ENCODE results near the gene CPVL. TPM values are rescaled to one million over a fixed set of nuclear protein-coding genes. Genes with fewer than 3 reads are reported as not detected.

The CPVL gene
- total and polyA plus RNA-seq, 8 donors = 1.6 to 25.6 (median 2.9) TPM

DNA sequence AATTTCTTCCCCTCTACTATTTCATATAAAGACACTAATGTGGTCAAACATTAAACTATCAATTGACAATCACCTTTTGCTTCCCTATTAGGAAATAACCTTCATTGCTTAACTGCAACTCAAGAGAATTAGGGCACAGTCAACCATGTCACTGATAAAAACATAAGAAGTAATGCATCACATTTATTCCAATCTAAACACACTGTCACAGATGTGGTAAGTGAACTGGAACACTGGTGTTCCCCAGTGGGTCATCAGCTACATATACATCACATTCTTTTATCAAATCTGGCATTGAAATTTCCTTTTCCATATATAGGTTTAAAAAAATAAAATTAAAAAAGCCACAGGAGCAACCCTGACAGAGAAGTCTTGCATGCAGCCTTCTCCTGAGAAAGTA is 191.9 kb downstream of the CPVL start:
- ATAC-seq (no peak), FAIRE-seq (no peak), DNase-seq (no peak)
- intact Hi-C loops (cut with DNase I) = loop anchor here in 1 of 3 donors (10.0 kb wide), 1 partner anchor 150 kb away; no protein-coding TSS in a partner anchor
- H3K4me3 ChIP-seq = no peak overlapping the region
- H3K9me3 ChIP-seq = no peaks in the 10 kb centered on the region
- no peak overlapping the region for H3K27ac ChIP-seq
- no peaks in the 10 kb centered on the region for H3K36me3 ChIP-seq
- peaks cover 0 to 6% (median 5%) of the 10 kb centered on the region in 3 donors for H3K4me1 ChIP-seq
- no peaks in the 10 kb centered on the region for H3K27me3 ChIP-seq
- TF ChIP-seq, protein P1, sequence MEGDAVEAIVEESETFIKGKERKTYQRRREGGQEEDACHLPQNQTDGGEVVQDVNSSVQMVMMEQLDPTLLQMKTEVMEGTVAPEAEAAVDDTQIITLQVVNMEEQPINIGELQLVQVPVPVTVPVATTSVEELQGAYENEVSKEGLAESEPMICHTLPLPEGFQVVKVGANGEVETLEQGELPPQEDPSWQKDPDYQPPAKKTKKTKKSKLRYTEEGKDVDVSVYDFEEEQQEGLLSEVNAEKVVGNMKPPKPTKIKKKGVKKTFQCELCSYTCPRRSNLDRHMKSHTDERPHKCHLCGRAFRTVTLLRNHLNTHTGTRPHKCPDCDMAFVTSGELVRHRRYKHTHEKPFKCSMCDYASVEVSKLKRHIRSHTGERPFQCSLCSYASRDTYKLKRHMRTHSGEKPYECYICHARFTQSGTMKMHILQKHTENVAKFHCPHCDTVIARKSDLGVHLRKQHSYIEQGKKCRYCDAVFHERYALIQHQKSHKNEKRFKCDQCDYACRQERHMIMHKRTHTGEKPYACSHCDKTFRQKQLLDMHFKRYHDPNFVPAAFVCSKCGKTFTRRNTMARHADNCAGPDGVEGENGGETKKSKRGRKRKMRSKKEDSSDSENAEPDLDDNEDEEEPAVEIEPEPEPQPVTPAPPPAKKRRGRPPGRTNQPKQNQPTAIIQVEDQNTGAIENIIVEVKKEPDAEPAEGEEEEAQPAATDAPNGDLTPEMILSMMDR (IDR thresholded peaks at IDR 0.05) = no peak

DNA sequence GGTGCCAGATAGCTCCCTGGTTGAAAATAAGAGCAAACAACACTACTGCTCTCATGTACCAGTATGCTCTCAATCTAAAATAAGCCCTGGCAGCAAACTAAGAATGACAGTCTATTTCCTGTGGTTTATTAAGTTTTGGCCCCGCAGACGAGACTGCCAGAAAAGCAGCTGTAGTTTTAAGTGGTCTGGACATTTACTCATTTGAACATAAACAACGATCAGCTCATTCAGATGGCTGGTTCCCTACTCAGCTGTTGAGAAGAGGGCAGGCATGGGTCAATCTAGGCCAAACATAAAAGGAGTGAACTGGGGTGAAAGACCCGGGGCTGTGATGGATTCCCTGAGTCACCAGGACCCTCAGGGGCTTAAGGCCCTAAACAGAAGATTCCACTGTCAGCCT is 192.7 kb downstream of the CPVL start:
- no peaks in the 10 kb centered on the region for H3K36me3 ChIP-seq
- no peak for ATAC-seq
- no peak overlapping the region for H3K4me3 ChIP-seq
- no peaks in the 10 kb centered on the region for H3K27me3 ChIP-seq
- no peak for FAIRE-seq
- WGBS, 2 donors = 71 to 75% methylated on average over 4 of the region's 4 CpGs
- DNase-seq = no peak
- no peaks in the 10 kb centered on the region for H3K9me3 ChIP-seq
- H3K4me1 ChIP-seq = peaks cover 0 to 6% (median 5%) of the 10 kb centered on the region in 3 donors
- TF ChIP-seq, protein P1 (IDR thresholded peaks at IDR 0.05) = no peak
- intact Hi-C loops (cut with DNase I) = loop anchor here in 1 of 3 donors (10.0 kb wide), 1 partner anchor 151 kb away; no protein-coding TSS in a partner anchor
- no peak overlapping the region for H3K27ac ChIP-seq

Other genes with a start within 250 kb of the CPVL start
- 1 to 10 TPM in 1 of 6 donors, under 1 TPM in 5; 0.14 to 2.2 (median 0.55) TPM for gene TRIL, start 188.2 kb downstream of the CPVL start, total RNA-seq
- gene TRIL, start 188.2 kb downstream of the CPVL start, polyA plus RNA-seq = under 1 TPM; 0.19 to 0.28 TPM
- 10 to 100 TPM; 19.6 to 32.9 (median 24.0) TPM for gene CHN2, start 48.2 kb upstream of the CPVL start, total RNA-seq
- 10 to 100 TPM in 1 of 2 donors, 1 to 10 TPM in 1; 8.2 to 12.8 TPM for gene CHN2, start 48.2 kb upstream of the CPVL start, polyA plus RNA-seq